WERI-Rb-1 (cell line): ENCODE data around the gene SLC2A9.

ENCODE experiments used
- DNase-seq: peaks from one replicate; pipeline ENCODE4 v3.0.0-alpha.2; 2020
- H3K27ac ChIP-seq: fragments of 250-450 bp; sonication (Bioruptor Pico); 2 replicates; pipeline ENCODE4 v1.5.1; 2020; ENCODE audit warnings: mild to moderate bottlenecking, moderate library complexity
- H3K27me3 ChIP-seq: fragments of 250-450 bp; sonication (Bioruptor Pico); 2 replicates; pipeline ENCODE4 v1.5.1; 2021; ENCODE audit warnings: mild to moderate bottlenecking, low read depth, moderate library complexity; ENCODE audit not compliant: insufficient read depth, severe bottlenecking
- H3K36me3 ChIP-seq: fragments of 250-450 bp; sonication (Bioruptor Pico); 2 replicates; pipeline ENCODE4 v1.5.1; 2020; ENCODE audit warnings: mild to moderate bottlenecking, moderate library complexity
- H3K4me3 ChIP-seq: 2 replicates; pipeline ENCODE4 v1.5.1; 2011; ENCODE audit warnings: low read depth, mild to moderate bottlenecking, control low read depth, low read length
- H3K9me3 ChIP-seq: fragments of 250-450 bp; sonication (Bioruptor Pico); 2 replicates; pipeline ENCODE4 v1.5.1; 2021; ENCODE audit warnings: mild to moderate bottlenecking, moderate library complexity; ENCODE audit not compliant: severe bottlenecking
- CTCF ChIP-seq: IDR thresholded peaks from 2 replicates; pipeline ENCODE4 v1.5.1; 2011; ENCODE audit warnings: low read depth, mild to moderate bottlenecking, control low read depth, inconsistent platforms, low read length

The SLC2A9 gene

GRCh38 chr4:9942139-9942538 is 79.2 kb downstream of the SLC2A9 start:
- no peak overlapping the region for H3K27ac ChIP-seq
- no peaks in the 10 kb centered on the region for H3K27me3 ChIP-seq
- TF ChIP-seq CTCF: no peak
- H3K9me3 ChIP-seq: no peaks in the 10 kb centered on the region
- H3K4me3 ChIP-seq: no peak overlapping the region
- no peak for DNase-seq
- H3K36me3 ChIP-seq: no peaks in the 10 kb centered on the region

GRCh38 chr4:9940041-9940440 is 81.3 kb downstream of the SLC2A9 start:
- Histone ChIP-seq H3K36me3 (no peaks in the 10 kb centered on the region), H3K27me3 (no peaks in the 10 kb centered on the region), H3K9me3 (no peaks in the 10 kb centered on the region), H3K27ac (no peak overlapping the region), H3K4me3 (no peak overlapping the region)
- no peak for TF ChIP-seq CTCF
- DNase-seq: no peak

GRCh38 chr4:9938933-9939332 is 82.4 kb downstream of the SLC2A9 start:
- Histone ChIP-seq H3K27ac (no peak overlapping the region), H3K27me3 (no peaks in the 10 kb centered on the region), H3K4me3 (no peak overlapping the region), H3K36me3 (no peaks in the 10 kb centered on the region), H3K9me3 (no peaks in the 10 kb centered on the region)
- DNase-seq: no peak
- TF ChIP-seq CTCF: no peak

- Histone ChIP-seq H3K27ac (no peak overlapping the region), H3K4me3 (no peak overlapping the region), H3K27me3 (no peaks in the 10 kb centered on the region), H3K36me3 (no peaks in the 10 kb centered on the region), H3K9me3 (no peaks in the 10 kb centered on the region)
- no peak for DNase-seq
- no peak for TF ChIP-seq CTCF
Observed at GRCh38 chr4:9937078-9937477, 84.2 kb downstream of the SLC2A9 start.

- H3K27ac ChIP-seq: no peak overlapping the region
- no peak for TF ChIP-seq CTCF
Observed at GRCh38 chr4:9936129-9936644, 85.1 kb downstream of the SLC2A9 start.

GRCh38 chr4:9933956-9934355 is 87.3 kb downstream of the SLC2A9 start:
- Histone ChIP-seq H3K27me3 (no peaks in the 10 kb centered on the region), H3K36me3 (no peaks in the 10 kb centered on the region), H3K27ac (no peak overlapping the region), H3K9me3 (no peaks in the 10 kb centered on the region), H3K4me3 (no peak overlapping the region)
- no peak for DNase-seq
- TF ChIP-seq CTCF: no peak

More at GRCh38 chr4:9936129-9936644, 85.1 kb downstream of the SLC2A9 start:
- DNase-seq: no peak
- Histone ChIP-seq H3K36me3 (no peaks in the 10 kb centered on the region), H3K27me3 (no peaks in the 10 kb centered on the region), H3K4me3 (no peak overlapping the region), H3K9me3 (no peaks in the 10 kb centered on the region)
